Sciatic nerve (tissue), 2 donors: Measurements from ENCODE around the gene PARD6B. TPM values are rescaled to one million over a fixed set of nuclear protein-coding genes. Genes with fewer than 3 reads are reported as not detected.

Experiments used
- ATAC-seq: fragments of 200-7000 bp; cut with Tn5 transposase; one replicate; pipeline ENCODE4 v1.9.1; 2020; ENCODE audit warnings: mild to moderate bottlenecking, moderate library complexity
- DNase-seq: peaks from one replicate; pipeline ENCODE4 v3.0.0-alpha.2; 2020; ENCODE audit warnings: low spot score
- intact Hi-C: fragments of 100-400 bp; cut with DNase I; formaldehyde crosslinking; loops from one replicate; pipeline ENCODE4 v1.14.2; 2022
- total RNA-seq: library from RNA; stranded (reverse); fragmentation: NEBNext Ultra II Directional; extraction: Animal tissue kit (Norgen Biotek cat#: 25700); gene quantifications from one replicate; pipeline ENCODE4 v1.2.1, GENCODE V29; 2021
- donor health status: DM: no; HTN: no; CAD: no.
- donor health status: DM: no; HTN: no; CAD: no.

The PARD6B gene
- total RNA-seq, 1 donor from 2014 or later: 5.7 TPM

DNA sequence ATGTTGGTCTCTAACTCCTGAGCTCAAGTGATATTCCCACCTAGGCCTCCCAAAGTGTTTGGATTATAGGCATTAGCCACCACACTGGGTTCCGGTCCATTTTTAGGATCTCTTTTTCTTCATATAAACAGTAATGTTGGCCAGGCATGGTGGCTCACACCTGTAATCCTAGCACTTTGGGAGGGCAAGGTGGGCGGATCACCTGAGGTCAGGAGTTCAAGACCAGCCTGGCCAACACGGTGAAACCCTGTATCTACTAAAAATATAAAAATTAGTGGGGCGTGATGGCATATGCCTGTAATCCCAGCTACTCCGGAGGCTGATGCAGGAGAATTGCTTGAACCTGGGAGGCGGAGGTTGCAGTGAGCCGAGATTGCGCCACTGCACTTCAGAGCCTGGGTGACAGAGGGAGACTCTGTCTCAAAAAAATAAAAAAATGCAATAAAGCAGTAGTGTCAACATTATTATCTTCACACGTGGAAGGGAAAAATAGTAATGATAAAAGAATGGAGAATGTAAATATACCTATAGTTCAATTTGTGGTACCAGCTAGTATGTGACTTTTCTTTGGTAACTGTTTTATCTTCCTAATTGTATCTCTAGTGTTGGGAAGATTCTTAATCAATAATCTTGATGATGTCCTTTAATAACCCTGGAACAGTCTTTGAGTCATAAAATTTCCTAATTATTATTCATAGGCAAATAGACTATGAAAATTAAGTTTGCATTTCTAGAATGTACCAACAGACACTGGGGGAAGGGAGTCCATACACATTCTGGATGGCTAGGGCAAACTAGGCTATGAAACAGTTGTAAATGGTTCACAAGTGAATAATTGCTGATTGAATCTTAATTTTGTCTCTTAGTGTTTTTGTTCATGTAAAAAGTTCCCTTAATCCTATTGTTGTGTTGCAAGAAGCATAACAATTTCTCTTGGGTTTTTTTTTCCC lies 3.6 kb downstream of the PARD6B start:
- intact Hi-C loops: no loop called here
- DNase-seq (no peak), ATAC-seq (no peak)

DNA sequence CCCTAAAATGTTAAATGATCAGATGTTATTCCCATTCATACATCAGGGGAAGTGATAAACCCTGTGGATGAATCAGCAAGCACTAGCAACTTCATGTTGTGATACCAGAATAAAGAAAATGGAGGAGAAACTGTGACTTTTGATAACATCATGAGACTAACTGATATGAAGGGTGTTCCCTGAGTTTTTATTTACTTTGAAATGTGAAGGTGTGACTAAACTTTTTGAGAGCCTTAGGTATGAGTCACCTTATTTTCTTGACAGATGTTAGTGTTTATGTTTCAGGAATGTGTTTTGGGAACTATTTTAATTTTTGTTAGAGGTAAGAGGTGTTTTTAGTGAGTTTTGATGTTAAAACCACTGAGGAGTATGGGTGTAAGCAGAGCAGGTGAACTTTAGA lies 4.4 kb downstream of the PARD6B start:
- intact Hi-C loops: no loop called here
- ATAC-seq: no peak
- DNase-seq: no peak

- no peak for ATAC-seq
- DNase-seq: no peak
- intact Hi-C loops: no loop called here
Observed at GRCh38 chr20:50737352-50737751, 6.0 kb downstream of the PARD6B start.

DNA sequence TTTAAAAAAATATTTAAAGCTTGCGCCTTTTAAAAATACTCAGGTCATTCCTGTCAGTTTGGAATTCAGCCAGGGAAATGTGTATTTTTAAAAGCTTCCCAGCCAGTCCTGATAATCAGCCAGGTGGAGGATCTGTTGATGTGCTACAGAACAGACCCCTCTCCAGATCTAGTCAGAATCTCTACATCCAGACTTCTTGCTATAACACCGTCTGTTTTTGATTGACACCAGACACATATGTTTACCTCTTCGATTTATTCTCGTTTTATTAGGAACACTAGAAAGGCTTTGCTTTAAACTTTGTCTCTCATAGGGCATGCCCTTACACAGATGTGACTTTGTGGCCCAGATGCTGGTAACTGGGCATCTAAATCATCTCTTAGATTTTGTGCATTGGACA lies 11.7 kb downstream of the PARD6B start:
- intact Hi-C loops: no loop called here
- ATAC-seq (no peak), DNase-seq (no peak)

DNA sequence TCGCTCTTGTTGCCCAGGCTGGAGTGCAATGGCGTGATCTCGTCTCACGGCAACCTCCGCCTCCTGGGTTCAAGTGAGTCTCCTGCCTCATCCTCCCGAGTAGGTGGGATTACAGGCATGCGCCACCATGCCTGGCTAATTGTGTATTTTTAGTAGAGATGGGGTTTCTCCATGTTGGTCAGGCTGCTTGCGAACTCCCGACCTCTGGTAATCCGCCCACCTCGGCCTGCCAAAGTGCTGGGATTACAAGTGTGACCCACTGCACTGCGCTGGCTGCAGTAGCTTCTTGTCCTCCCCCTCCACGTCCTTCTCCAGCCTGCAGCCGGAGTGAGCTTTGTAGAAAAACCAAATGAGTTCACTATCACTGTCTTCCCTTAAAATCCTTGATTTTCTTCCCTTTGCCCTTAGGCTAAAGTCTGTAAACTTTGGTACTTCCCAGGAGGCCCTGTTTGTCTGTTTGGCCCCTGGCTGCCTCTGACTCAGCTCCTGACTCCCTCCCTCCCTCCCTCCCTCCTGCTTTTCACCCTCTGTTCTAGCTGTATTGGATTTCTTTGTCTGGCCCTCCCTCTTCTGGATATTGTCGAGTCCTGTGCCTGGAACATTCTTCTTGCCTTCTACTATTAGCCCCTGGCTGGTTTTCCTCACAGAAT lies 12.9 kb downstream of the PARD6B start:
- intact Hi-C loops: no loop called here
- DNase-seq (peak; percentile 70), ATAC-seq (peak; percentile 95)

DNA sequence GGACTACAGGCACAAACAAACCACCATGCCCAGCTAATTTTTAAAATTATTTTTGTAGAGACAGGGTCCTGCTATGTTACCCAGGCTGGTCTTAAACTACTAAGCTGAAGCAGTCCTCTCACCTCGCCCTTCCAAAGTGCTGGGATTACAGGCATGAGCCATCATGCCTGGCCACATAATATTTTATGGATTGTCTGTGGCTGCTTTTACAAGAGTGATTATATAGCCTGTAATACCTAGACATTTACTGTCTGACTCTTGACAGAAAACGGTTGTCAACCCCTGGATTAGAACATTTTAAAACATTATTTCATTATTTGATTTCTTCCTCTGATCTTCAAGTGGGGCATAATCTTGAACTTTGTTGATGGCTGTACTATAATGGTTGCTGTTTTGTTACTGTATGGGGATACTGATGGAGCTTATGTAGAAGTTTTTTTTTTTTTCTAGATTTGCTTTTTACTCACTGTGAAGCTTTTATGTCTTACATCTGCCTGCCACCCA lies 14.3 kb downstream of the PARD6B start:
- DNase-seq: no peak
- no peak for ATAC-seq
- intact Hi-C loops: no loop called here

DNA sequence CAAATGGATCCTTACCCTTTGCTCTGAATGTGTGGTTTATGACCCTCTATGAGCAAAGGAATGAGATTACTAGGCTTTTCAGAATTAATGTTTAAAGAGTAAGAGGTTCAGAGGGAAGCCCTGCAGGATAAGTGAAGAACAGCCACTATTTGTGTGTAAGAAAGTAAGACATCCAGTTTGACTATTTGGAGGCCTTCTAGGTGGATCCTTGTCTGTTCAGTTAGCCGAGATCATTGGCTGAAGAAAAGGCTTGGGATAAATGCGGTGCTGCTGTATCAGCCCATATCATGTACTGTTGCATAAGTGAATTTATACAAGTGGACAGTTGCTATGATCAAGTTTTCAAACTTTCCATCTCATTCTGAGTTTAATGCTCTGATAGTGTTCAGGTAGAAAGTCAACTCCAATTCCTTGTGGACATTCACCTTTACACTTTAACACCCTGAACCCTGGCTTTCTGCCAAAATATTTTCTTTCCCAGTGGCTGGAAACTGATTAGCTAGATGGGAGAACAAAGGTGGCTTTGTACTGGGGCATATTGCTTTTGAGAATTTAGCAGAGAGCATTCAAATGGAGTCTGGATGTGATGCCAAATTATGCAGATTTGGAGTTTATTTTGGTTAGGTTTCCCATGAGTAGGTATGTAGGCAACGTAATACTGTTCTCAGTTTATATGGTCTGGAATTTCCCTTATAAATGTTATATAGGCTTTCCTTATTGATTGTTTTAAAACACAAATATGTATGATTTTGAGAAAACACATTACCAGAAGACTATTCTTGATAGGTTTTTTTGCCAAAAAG lies 15.0 kb downstream of the PARD6B start:
- intact Hi-C loops: no loop called here
- ATAC-seq: no peak
- DNase-seq: no peak

DNA sequence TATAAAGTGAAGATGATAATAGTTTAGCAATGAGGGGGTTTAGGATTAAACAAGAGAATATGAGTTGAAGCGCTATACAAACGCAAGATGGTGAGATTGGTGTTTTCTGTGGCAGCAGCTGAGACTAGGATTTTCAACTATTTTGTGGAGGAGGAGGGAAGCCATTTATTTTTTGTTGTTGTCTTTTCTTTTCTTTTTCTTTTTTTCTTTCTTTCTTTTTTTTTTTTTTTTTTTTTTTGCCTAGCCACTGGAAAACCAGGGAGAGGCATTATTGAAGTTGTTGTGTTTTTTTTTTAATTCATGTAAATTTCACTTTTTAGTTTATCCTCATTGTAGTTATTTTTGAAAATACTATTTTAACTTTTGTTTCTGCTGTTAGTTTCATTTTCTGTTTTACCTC lies 15.9 kb downstream of the PARD6B start:
- no peak for DNase-seq
- no peak for ATAC-seq
- intact Hi-C loops: no loop called here

DNA sequence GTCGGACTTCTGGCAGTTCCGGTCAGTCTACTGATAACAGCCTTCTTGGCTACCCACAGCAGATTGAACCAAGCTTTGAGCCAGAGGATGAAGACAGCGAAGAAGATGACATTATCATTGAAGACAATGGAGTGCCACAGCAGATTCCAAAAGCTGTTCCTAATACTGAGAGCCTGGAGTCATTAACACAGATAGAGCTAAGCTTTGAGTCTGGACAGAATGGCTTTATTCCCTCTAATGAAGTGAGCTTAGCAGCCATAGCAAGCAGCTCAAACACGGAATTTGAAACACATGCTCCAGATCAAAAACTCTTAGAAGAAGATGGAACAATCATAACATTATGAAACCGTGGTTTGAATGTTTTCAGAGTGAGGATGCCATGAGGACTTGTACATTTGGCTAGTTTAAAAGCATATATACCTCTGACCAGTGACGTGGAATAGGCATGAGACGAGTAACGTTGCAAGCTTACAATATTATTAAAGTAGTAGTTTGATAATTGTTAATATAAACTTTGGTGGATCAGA lies 18.8 kb downstream of the PARD6B start:
- no peak for ATAC-seq
- no peak for DNase-seq
- intact Hi-C loops: no loop called here

- intact Hi-C loops: no loop called here
- no peak for ATAC-seq
Observed at GRCh38 chr20:50753152-50753551, 21.8 kb downstream of the PARD6B start.

GRCh38 chr20:50754420-50754819 lies 23.0 kb downstream of the PARD6B start:
- ATAC-seq (no peak), DNase-seq (no peak)
- intact Hi-C loops: no loop called here

More at GRCh38 chr20:50753152-50753551, 21.8 kb downstream of the PARD6B start:
- no peak for DNase-seq

- intact Hi-C loops: no loop called here
- ATAC-seq (no peak), DNase-seq (no peak)
Observed at GRCh38 chr20:50756447-50756846, 25.1 kb downstream of the PARD6B start.

DNA sequence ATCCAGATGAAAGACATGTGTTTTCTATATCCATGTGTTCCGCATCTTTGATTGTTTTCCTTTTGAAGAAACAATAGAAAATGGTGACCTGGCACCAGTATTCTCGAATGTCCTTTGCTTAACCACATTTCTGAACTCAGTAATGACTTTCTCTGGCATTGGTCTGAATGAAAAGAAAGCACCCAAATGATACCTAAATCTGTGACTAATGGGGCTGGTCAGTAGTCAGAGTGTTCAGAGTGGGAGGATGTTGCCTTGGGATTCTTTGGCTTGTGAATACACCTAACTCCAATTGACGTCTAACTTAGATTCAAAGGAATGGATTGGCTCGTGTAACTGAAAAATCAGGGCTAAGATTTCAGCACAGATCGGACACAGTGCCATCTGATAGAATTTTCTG lies 27.1 kb downstream of the PARD6B start:
- intact Hi-C loops: no loop called here
- no peak for ATAC-seq

DNA sequence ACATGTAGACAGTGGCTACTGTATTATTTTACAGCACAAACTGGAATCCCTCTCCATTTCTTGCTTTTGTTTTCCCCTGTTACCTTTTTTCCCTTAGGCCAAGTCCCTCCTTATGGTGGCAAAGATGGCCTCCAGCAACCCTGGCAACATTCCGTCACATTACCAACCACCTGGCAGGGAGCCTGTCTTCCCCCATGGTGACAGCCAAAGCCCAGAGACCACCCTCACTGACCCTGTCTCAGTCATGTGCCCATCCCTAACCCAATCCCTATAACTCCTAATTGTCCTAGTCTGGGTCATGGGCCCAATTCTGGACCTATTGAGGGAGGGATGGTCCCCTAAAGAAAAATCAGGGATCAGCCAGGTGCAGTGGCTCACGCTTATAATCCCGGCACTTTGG lies 27.6 kb downstream of the PARD6B start:
- intact Hi-C loops: no loop called here
- no peak for ATAC-seq
- no peak for DNase-seq

More for the DNA sequence above, 27.1 kb downstream of the PARD6B start:
- DNase-seq: no peak

DNA sequence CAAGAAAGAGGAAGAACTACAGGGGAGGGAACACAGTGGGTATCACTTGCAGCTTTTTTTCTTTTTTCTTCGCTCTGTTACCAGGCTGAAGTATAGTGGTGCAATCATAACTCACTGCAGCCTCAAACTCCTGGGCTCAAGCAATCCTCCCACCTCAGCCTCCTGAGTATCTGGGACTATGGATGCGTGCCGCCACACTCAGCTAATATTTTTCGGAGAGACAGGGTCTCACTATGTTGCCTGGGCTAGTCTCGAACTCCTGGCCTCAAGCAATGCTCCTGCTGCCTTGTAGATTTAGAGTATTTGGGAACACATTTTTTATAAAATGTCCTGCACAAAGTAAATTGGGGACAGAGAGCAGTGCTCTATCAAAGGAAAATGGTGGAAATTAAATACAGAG lies 28.3 kb downstream of the PARD6B start:
- DNase-seq: no peak
- no peak for ATAC-seq
- intact Hi-C loops: no loop called here

DNA sequence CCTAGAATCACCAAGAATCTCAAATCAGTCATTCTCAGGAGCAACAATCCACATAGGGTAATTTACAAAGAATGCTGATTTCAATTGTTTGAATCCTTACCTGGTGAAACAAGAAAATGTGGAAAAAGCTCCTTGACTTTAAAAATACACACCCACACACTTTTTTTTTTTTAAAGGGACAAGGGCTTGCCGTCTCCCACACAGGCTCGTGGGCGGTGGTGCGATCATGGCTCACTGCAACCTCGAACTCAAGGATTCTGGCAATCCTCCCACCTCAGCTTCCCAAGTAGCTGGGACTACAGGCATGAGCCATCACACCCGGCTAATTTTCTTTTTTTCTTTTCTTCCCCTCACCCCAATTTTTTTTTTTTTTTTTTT lies 30.7 kb downstream of the PARD6B start:
- ATAC-seq: no peak
- DNase-seq: no peak
- intact Hi-C loops: no loop called here

DNA sequence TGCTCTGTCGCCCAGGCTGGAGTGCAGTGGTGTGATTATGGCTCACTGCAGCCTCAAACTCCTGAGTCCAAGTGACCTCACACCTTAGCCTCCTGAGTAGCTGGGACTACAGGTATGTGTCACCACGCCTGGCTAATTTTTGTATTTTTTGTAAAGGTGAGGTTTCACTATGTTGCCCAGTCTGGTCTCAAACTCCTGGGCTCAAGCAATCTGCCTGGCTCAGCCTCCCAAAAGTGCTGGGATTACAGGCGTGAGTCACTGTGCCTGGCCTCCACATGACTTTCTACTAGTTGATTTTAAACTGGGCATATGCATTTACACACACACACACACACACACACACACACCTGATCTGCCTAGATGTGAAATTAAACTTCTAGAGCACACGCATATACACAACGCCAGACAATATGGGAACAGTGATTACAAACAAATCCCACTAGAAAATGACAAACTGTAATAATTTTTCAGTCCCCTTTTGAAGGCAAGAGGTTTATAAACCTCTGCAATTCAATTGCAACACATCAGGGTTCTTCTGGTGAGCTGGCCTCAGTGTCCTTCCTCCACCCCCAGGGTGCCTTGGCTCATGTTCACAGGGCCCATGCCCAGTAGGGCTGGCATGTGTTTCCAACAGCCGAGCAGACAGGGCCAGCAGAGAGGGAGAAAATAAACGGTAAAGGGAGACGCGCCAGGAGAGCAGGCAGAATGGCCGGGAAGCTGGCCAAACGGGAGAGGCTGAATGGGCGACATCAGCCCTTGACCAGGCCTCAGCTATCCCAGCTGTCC lies 31.2 kb downstream of the PARD6B start:
- no peak for DNase-seq
- intact Hi-C loops: no loop called here
- ATAC-seq: peak; percentile 72
